ENCODE results near the gene MVB12B.

GRCh38 chr9:126486276-126486675, 159.6 kb downstream of the MVB12B start:
- TF ChIP-seq POLR2A (IDR thresholded peaks at IDR 0.05) (no peak), CTCF (IDR thresholded peaks at IDR 0.05) (no peak)

All from testis (tissue), 2 donors.